Measurements from ENCODE around the gene ECSCR.

Gene ECSCR

GRCh38 chr5:139473565-139473964 is 11.0 kb upstream of the ECSCR start:
- DNase-seq (ENCODE audit: low spot score), result no peak

GRCh38 chr5:139473105-139473504 is 10.6 kb upstream of the ECSCR start:
- DNase-seq (ENCODE audit: low spot score), result no peak

GRCh38 chr5:139472386-139473030 is 10.0 kb upstream of the ECSCR start:
- DNase-seq (ENCODE audit: low spot score), result no peak

DNA sequence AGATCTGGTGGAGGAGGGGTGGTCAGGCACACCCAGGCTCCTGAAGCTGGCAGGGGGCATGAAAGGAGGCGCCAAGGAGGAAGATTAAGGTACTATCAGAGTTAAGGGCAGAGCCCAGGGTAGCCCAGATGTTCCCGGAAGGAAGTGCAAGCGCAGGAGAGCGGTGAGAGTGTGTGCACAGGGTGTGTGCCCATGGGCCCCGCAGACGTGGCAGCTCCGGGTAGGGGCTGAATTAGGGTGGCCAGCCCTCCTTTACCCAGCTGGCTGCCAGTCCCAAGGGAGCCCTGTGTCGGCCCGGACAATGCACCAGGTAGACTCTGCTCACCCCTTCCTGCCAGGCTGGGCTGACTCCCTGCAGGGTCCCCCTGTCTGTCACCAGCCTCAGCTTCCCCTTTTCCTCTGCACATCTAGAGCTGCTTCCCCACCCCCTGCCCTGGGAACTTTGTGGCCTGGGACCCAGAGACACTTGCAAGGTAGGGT is 8.3 kb upstream of the ECSCR start, which contains the start of gene SMIM33:
TSS of gene SMIM33 (plus strand) at position 184 of the 480 bp plus-strand sequence. CDS start at position 302, 118 bp downstream.
- DNase-seq (ENCODE audit: low spot score), result no peak

GRCh38 chr5:139468421-139468931 is 5.9 kb upstream of the ECSCR start:
- no peak for DNase-seq (ENCODE audit: low spot score)

DNA sequence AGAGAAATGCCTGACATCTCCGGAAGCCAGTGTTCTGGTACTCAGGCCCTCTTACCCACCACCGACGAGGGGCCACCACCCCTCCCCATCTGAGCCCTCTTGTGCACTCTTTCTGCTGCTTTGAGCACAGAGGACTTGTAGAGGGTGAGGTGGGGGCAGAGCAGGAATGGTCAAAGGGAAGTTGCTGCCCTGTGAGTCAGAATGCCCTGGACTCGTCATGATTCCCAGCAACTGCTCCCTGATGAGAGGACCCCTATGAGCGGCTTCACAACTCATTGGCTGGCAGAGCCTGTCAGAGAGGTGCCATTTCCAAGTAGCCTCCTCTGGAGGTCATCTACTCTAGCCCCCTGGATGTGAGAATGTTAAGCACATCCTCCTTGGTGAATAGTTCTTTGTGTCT is 845 bp downstream of the ECSCR start:
- no peak for DNase-seq (ENCODE audit: low spot score)

- no peak for DNase-seq (ENCODE audit: low spot score)
These were observed 1.4 kb downstream of the ECSCR start for GRCh38 chr5:139461176-139461575.

- DNase-seq (ENCODE audit: low spot score), result no peak
These were observed 2.1 kb downstream of the ECSCR start for GRCh38 chr5:139460455-139460854.

DNA sequence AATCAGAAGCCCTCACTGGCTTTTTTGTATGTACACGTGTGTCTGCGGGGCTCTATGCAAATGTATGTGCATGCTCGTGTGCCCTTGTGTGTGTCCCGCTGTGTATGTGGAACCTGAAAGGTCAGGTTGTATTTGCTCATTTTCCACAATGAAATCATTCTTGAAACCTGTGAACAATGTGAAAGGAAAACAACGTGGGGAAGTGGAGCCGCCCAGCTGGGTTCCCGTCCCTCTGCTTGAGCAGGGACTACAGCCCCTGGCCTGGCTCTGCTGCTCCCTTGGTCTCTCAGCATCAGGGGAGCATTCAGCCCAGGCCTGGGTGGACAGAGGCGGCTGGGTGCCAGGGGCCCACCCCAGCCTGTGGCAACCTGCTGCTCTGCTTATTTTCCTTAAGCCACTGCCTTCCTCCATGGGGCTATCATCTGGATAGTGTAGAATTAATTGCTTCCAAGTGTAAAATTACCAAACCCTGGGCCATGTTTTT is 3.0 kb downstream of the ECSCR start:
- no peak for DNase-seq (ENCODE audit: low spot score)

GRCh38 chr5:139458580-139459407 is 3.7 kb downstream of the ECSCR start:
- no peak for DNase-seq (ENCODE audit: low spot score)

- DNase-seq (ENCODE audit: low spot score), result no peak
These were observed 4.8 kb downstream of the ECSCR start for GRCh38 chr5:139457653-139458306.

DNA sequence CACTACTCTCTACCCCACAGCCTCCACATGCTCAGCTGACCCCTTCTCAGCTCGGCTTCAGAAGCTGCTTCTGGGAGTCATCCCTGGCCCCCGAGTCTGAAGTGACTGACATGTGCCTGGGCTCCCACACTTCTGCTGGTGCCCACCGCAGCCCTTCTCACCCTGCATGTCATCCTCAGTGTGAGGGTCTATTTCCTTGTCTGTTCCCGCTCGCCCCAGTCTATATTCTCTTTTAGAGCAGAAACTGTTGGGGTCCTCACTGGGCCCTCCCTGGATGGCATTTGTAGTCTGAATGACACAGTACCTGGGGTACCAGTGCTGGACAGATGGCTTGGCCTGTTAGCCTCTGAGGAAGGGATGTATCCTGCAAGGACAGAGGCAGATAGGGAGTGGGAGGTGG is 5.3 kb downstream of the ECSCR start:
- no peak for DNase-seq (ENCODE audit: low spot score)

- no peak for DNase-seq (ENCODE audit: low spot score)
These were observed 5.8 kb downstream of the ECSCR start for GRCh38 chr5:139456776-139457175.

GRCh38 chr5:139454568-139455290 is 7.8 kb downstream of the ECSCR start:
- no peak for DNase-seq (ENCODE audit: low spot score)

- no peak for DNase-seq (ENCODE audit: low spot score)
These were observed 8.6 kb downstream of the ECSCR start for GRCh38 chr5:139453683-139454567.

DNA sequence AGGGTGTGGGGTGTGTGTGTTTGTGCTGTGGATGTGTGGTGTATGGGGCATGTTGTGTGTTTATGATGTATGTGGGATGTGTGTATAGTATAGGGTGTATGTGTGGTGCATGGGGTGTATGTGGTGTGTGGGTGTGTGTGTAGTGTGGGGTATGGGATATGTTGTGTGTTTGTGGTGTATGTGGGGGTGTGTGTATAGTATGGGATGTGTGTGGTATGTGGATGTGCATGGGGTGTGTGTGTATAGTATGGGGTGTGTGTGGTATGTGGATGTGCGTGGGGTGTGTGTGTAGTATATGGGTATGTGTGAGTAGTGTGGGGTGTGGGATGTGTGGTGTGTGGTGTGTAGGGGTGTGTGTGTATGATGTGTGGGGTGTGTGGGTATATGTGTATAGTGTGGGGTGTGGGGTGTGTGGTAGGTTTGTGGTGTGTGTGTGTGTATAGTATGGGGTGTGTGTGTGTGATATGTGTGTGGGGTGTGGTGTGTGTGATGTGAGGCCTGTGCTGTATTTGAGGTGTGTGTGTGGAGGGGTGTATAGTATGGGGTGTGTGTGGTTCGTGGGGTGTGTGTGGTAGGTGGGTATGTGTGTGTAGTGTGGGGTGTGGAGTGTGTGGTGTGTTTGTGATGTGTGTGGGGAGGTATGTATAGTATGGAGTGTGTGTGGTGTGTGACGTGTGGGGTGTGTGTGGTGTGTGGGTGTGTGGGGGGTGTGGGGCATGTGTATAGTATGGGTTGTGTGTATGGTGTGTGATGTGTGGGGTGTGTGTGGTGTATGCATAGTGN is 10.5 kb downstream of the ECSCR start:
- no peak for DNase-seq (ENCODE audit: low spot score)

DNA sequence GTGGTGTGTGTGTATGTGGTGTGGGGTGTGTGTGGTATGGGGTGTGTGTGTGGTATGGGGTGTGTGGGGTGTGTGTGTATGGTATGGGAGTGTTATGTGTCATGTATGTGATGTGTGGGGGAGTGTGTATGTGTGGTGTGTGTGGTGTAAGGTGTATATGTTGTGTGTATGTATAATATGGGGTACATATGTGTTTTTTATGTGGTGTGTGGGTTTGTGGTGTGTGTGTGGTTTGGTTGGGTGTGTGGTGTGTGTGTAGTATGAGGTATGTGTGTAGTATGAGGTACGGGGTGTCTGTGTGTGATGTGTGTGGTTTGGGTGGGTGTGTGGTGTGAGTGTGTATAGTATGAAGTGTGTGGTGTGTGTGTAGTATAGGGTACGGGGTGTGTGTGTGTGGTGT is 11.4 kb downstream of the ECSCR start:
- DNase-seq (ENCODE audit: low spot score), result no peak

- DNase-seq (ENCODE audit: low spot score), result no peak
These were observed 15.4 kb downstream of the ECSCR start for GRCh38 chr5:139446956-139447779.
